Sigmoid colon (tissue), 7 donors: ENCODE data around the gene GDF3. TPM values are rescaled to one million over a fixed set of nuclear protein-coding genes. Genes with fewer than 3 reads are reported as not detected.
"Not testable (repeated sequence)": the region's sequence is repeated elsewhere in the genome, so short reads cannot be mapped to it uniquely, and the experiment has no call there.

ENCODE experiments used
- DNase-seq: peaks from one replicate; pipeline ENCODE4 v3.0.0-alpha.2; 2019
- H3K27ac ChIP-seq, 4 donors: fragments of 200-600 bp; sonication (generic); one replicate each; pipeline ENCODE4 v1.5.1; 2016 to 2019; ENCODE audit warnings: mild to moderate bottlenecking in 1 of 4
- H3K27me3 ChIP-seq, 3 donors: fragments of 200-600 bp; sonication (generic); one replicate each; pipeline ENCODE4 v1.5.1; 2019; ENCODE audit warnings: mild to moderate bottlenecking in 1 of 3
- H3K36me3 ChIP-seq, 4 donors: fragments of 200-600 bp; sonication (generic); one replicate each; pipeline ENCODE4 v1.5.1; 2016 to 2019
- H3K4me1 ChIP-seq, 4 donors: fragments of 200-600 bp; sonication (generic); one replicate each; pipeline ENCODE4 v1.5.1; 2017 to 2019
- H3K4me3 ChIP-seq, 4 donors: fragments of 200-600 bp; sonication (generic); one replicate each; pipeline ENCODE4 v1.5.1; 2017 to 2019; ENCODE audit warnings: mild to moderate bottlenecking in 2 of 4, moderate library complexity in 1 of 4
- H3K9me3 ChIP-seq, 4 donors: fragments of 200-600 bp in 3 of 4; sonication (generic) in 3 of 4; one replicate each; pipeline versions ENCODE4 v1.5.1 to v1.6.1; 2013 to 2019
- CTCF ChIP-seq, 4 experiments: fragments of 450-650 bp in 3 of 4; fragments of 200-600 bp in 1 of 4; IDR thresholded peaks; one replicate each; pipeline ENCODE4 v1.5.1; 2016 to 2019; ENCODE audit warnings: antibody characterized with exemption in 4 of 4, mild to moderate bottlenecking in 3 of 4, moderate library complexity in 2 of 4
- EP300 ChIP-seq, 4 donors: sonication (generic); formaldehyde crosslinking; IDR thresholded peaks; one replicate each; pipeline ENCODE4 v1.6.1; 2017; ENCODE audit warnings: antibody characterized with exemption in 4 of 4
- POLR2A ChIP-seq, 2 donors: fragments of 450-650 bp; IDR thresholded peaks; one replicate each; pipeline ENCODE4 v1.6.1; 2016; ENCODE audit warnings: antibody characterized with exemption in 2 of 2, mild to moderate bottlenecking in 2 of 2, moderate library complexity in 2 of 2
- POLR2AphosphoS5 ChIP-seq, 4 donors: sonication (generic); formaldehyde crosslinking; IDR thresholded peaks; one replicate each; pipeline ENCODE4 v1.6.1; 2017; ENCODE audit warnings: antibody characterized with exemption in 4 of 4
- WGBS, 2 donors: extraction: QIAGEN DNeasy Blood & Tissue Kit; methylation state at CpG; one replicate each; pipeline ENCODE4 v1.1.7; 2013; 5-methylcytosine and 5-hydroxymethylcytosine counted together
- intact Hi-C: fragments of 100-400 bp; cut with DNase I; formaldehyde crosslinking; loops from one replicate; pipeline ENCODE4 v1.15.1; 2023
- polyA plus RNA-seq, 3 donors: library from polyadenylated mRNA; stranded (reverse); fragments of 200-250 nt; gene quantifications; one replicate each; pipeline ENCODE4 v1.2.3, GENCODE V29; 2013
- total RNA-seq, 4 donors: library from RNA; depleted of rRNA; stranded (reverse); fragments of >200 nt; gene quantifications; one replicate each; pipeline ENCODE4 v1.1.0, GENCODE V29; 2016
- donor health status: healthy with polysubstance abuse.
- donor health status: Bipolar disorder and iron deficiency.
- donor health status: healthy.

GDF3 gene
- total and polyA plus RNA-seq, 7 donors = not detected

- intact Hi-C loops = no loop called here
Measured at GRCh38 chr12:7642287-7642686, 53.3 kb downstream of the GDF3 start.

GRCh38 chr12:7640123-7640995, 55.2 kb downstream of the GDF3 start:
- DNase-seq = not testable (repeated sequence)
- WGBS, 2 donors = 49 to 69% methylated on average over 40 of the region's 40 CpGs

More at GRCh38 chr12:7642287-7642686, 53.3 kb downstream of the GDF3 start:
- Histone ChIP-seq H3K4me3 (no peak overlapping the region), H3K36me3 (no peaks in the 10 kb centered on the region), H3K27ac (no peak overlapping the region), H3K27me3 (peaks cover 0 to 14% (median 0%) of the 10 kb centered on the region in 3 donors), H3K4me1 (peaks cover 0 to 10% (median 0%) of the 10 kb centered on the region in 4 donors), H3K9me3 (no peaks in the 10 kb centered on the region)
- TF ChIP-seq POLR2A (IDR thresholded peaks at IDR 0.05) (no peak), CTCF (IDR thresholded peaks at IDR 0.05) (no peak), POLR2AphosphoS5 (IDR thresholded peaks at IDR 0.05) (no peak), EP300 (IDR thresholded peaks at IDR 0.05) (no peak)
- WGBS, 2 donors = 60 to 78% methylated on average over 1 of the region's 1 CpG
- no peak for DNase-seq

More at GRCh38 chr12:7640123-7640995, 55.2 kb downstream of the GDF3 start:
- intact Hi-C loops, H3K9me3 ChIP-seq, H3K27ac ChIP-seq, H3K36me3 ChIP-seq: not testable (repeated sequence)
- Histone ChIP-seq H3K4me1 (peaks cover 0 to 10% (median 0%) of the 10 kb centered on the region in 4 donors), H3K4me3 (peak overlapping the region; percentile 21 to 43 (median 36)), H3K27me3 (peaks cover 0 to 14% (median 0%) of the 10 kb centered on the region in 3 donors)

Other genes with a start within 250 kb of the GDF3 start
- gene CD163, start 192.0 kb downstream of the GDF3 start, total RNA-seq = 100 to 1,000 TPM in 3 of 4 donors, 10 to 100 TPM in 1; 81.4 to 254 (median 231) TPM
- gene CD163, start 192.0 kb downstream of the GDF3 start, polyA plus RNA-seq = 100 to 1,000 TPM in 1 of 3 donors, 10 to 100 TPM in 2; 21.0 to 108 (median 72.0) TPM
- gene APOBEC1, start 29.9 kb downstream of the GDF3 start, total RNA-seq = not detected
- gene APOBEC1, start 29.9 kb downstream of the GDF3 start, polyA plus RNA-seq = 10 to 100 TPM in 2 of 3 donors, 1 to 10 TPM in 1; 7.7 to 31.4 (median 18.0) TPM
- not detected for gene DPPA3, start 15.7 kb upstream of the GDF3 start, total RNA-seq
- gene DPPA3, start 15.7 kb upstream of the GDF3 start, polyA plus RNA-seq = not detected
- not detected for gene CLEC4C, start 51.6 kb upstream of the GDF3 start, total RNA-seq
- under 1 TPM in 1 of 3 donors, not detected in 2; 0.16 TPM for gene CLEC4C, start 51.6 kb upstream of the GDF3 start, polyA plus RNA-seq
- gene NANOGNB, start 69.4 kb upstream of the GDF3 start, total RNA-seq = not detected
- not detected for gene NANOGNB, start 69.4 kb upstream of the GDF3 start, polyA plus RNA-seq
- gene NANOG, start 93.6 kb upstream of the GDF3 start, total RNA-seq = under 1 TPM in 3 of 4 donors, not detected in 1; under 0.01 to 0.28 (median under 0.01) TPM
- not detected for gene NANOG, start 93.6 kb upstream of the GDF3 start, polyA plus RNA-seq
- gene SLC2A14, start 177.1 kb upstream of the GDF3 start, total RNA-seq = 1 to 10 TPM in 1 of 4 donors, not detected in 3; 1.4 TPM
- gene SLC2A14, start 177.1 kb upstream of the GDF3 start, polyA plus RNA-seq = under 1 TPM in 1 of 3 donors, not detected in 2; 0.04 TPM
- gene SLC2A3, start 240.4 kb upstream of the GDF3 start, total RNA-seq = 100 to 1,000 TPM in 1 of 4 donors, 10 to 100 TPM in 3; 12.8 to 110 (median 30.9) TPM
- gene SLC2A3, start 240.4 kb upstream of the GDF3 start, polyA plus RNA-seq = 10 to 100 TPM in 1 of 3 donors, 1 to 10 TPM in 2; 3.0 to 12.6 (median 6.0) TPM